Suprapubic skin (tissue), 4 donors: Measurements from ENCODE around the gene PDZRN3. TPM values are rescaled to one million over a fixed set of nuclear protein-coding genes. Genes with fewer than 3 reads are reported as not detected.

ENCODE experiments used
- DNase-seq, 2 donors: peaks; one replicate each; pipeline ENCODE4 v3.0.0-alpha.2; 2019; ENCODE audit warnings: low spot score in 2 of 2
- H3K27ac ChIP-seq: fragments of 200-600 bp; sonication (generic); one replicate; pipeline ENCODE4 v1.5.1; 2019
- H3K27me3 ChIP-seq: fragments of 200-600 bp; sonication (generic); one replicate; pipeline ENCODE4 v1.5.1; 2019
- H3K36me3 ChIP-seq: fragments of 200-600 bp; sonication (generic); one replicate; pipeline ENCODE4 v1.5.1; 2019
- H3K4me1 ChIP-seq: fragments of 200-600 bp; sonication (generic); one replicate; pipeline ENCODE4 v1.5.1; 2019
- H3K4me3 ChIP-seq: fragments of 200-600 bp; sonication (generic); one replicate; pipeline ENCODE4 v1.5.1; 2019; ENCODE audit warnings: mild to moderate bottlenecking
- H3K9me3 ChIP-seq: fragments of 200-600 bp; sonication (generic); one replicate; pipeline ENCODE4 v1.5.1; 2019
- CTCF ChIP-seq, 2 donors: fragments of 200-600 bp in 1 of 2; fragments of 450-650 bp in 1 of 2; sonication (generic) in 1 of 2; IDR thresholded peaks; one replicate each; pipeline ENCODE4 v1.5.1; 2016 to 2019; ENCODE audit warnings: antibody characterized with exemption in 2 of 2, mild to moderate bottlenecking in 1 of 2, moderate library complexity in 1 of 2
- EP300 ChIP-seq: sonication (generic); formaldehyde crosslinking; IDR thresholded peaks from one replicate; pipeline ENCODE4 v1.6.1; 2017; ENCODE audit warnings: antibody characterized with exemption
- POLR2A ChIP-seq, 2 donors: fragments of 450-650 bp; IDR thresholded peaks; one replicate each; pipeline ENCODE4 v1.6.1; 2017; ENCODE audit warnings: antibody characterized with exemption in 2 of 2, mild to moderate bottlenecking in 2 of 2, moderate library complexity in 2 of 2
- POLR2AphosphoS5 ChIP-seq, 3 donors: sonication (generic); formaldehyde crosslinking; IDR thresholded peaks; one replicate each; pipeline ENCODE4 v1.6.1; 2017; ENCODE audit warnings: antibody characterized with exemption in 3 of 3
- WGBS: methylation state at CpG from one replicate; pipeline ENCODE4 v1.1.5; 2018; 5-methylcytosine and 5-hydroxymethylcytosine counted together
- total RNA-seq, 4 donors: library from RNA; depleted of rRNA; stranded (reverse); fragments of >200 nt; gene quantifications; one replicate each; pipeline ENCODE4 v1.1.0, GENCODE V29; 2016

PDZRN3 gene
- total RNA-seq, 4 donors from 2014 or later: 9.2 to 33.3 (median 13.7) TPM

GRCh38 chr3:73448761-73449301 is 175.9 kb downstream of the PDZRN3 start:
- Histone ChIP-seq H3K4me1 (peaks cover 16% of the 10 kb centered on the region), H3K27me3 (no peaks in the 10 kb centered on the region), H3K9me3 (no peaks in the 10 kb centered on the region), H3K27ac (no peak overlapping the region), H3K4me3 (no peak overlapping the region), H3K36me3 (no peaks in the 10 kb centered on the region)
- no peak for TF ChIP-seq EP300
- no peak for TF ChIP-seq POLR2AphosphoS5 (IDR thresholded peaks at IDR 0.05)
- no peak for TF ChIP-seq POLR2A (IDR thresholded peaks at IDR 0.05)
- TF ChIP-seq CTCF (IDR thresholded peaks at IDR 0.05): no peak
- DNase-seq: no peak
- WGBS: 72% methylated on average over 4 of the region's 4 CpGs

- Histone ChIP-seq H3K27ac (no peak overlapping the region), H3K4me1 (peaks cover 16% of the 10 kb centered on the region), H3K36me3 (no peaks in the 10 kb centered on the region), H3K27me3 (no peaks in the 10 kb centered on the region), H3K4me3 (no peak overlapping the region), H3K9me3 (no peaks in the 10 kb centered on the region)
- no peak for DNase-seq
- WGBS: 83% methylated on average over 2 of the region's 2 CpGs
- TF ChIP-seq CTCF (IDR thresholded peaks at IDR 0.05): no peak
Observed at GRCh38 chr3:73448041-73448440, 176.7 kb downstream of the PDZRN3 start.

- TF ChIP-seq EP300 (no peak), POLR2A (IDR thresholded peaks at IDR 0.05) (no peak), POLR2AphosphoS5 (IDR thresholded peaks at IDR 0.05) (no peak), CTCF (IDR thresholded peaks at IDR 0.05) (no peak)
- WGBS: 50% methylated on average over 6 of the region's 6 CpGs
- Histone ChIP-seq H3K4me3 (no peak overlapping the region), H3K36me3 (no peaks in the 10 kb centered on the region), H3K4me1 (peaks cover 16% of the 10 kb centered on the region), H3K27ac (no peak overlapping the region), H3K9me3 (no peaks in the 10 kb centered on the region), H3K27me3 (no peaks in the 10 kb centered on the region)
- no peak for DNase-seq
Observed at GRCh38 chr3:73447111-73447510, 177.6 kb downstream of the PDZRN3 start.

- H3K27ac ChIP-seq: no peak overlapping the region
- TF ChIP-seq POLR2AphosphoS5 (IDR thresholded peaks at IDR 0.05) (no peak), POLR2A (IDR thresholded peaks at IDR 0.05) (no peak), CTCF (IDR thresholded peaks at IDR 0.05) (no peak), EP300 (no peak)
- 92% methylated on average over 10 of the region's 10 CpGs for WGBS
Observed at GRCh38 chr3:73446467-73447110, 178.2 kb downstream of the PDZRN3 start.

GRCh38 chr3:73442886-73443285 is 181.9 kb downstream of the PDZRN3 start:
- Histone ChIP-seq H3K4me1 (no peaks in the 10 kb centered on the region), H3K36me3 (no peaks in the 10 kb centered on the region), H3K9me3 (no peaks in the 10 kb centered on the region), H3K27me3 (no peaks in the 10 kb centered on the region), H3K27ac (no peak overlapping the region), H3K4me3 (no peak overlapping the region)
- TF ChIP-seq EP300: no peak
- no peak for TF ChIP-seq POLR2AphosphoS5 (IDR thresholded peaks at IDR 0.05)
- no peak for TF ChIP-seq POLR2A (IDR thresholded peaks at IDR 0.05)
- no peak for TF ChIP-seq CTCF (IDR thresholded peaks at IDR 0.05)
- 77% methylated on average over 7 of the region's 7 CpGs for WGBS
- DNase-seq: no peak

More at GRCh38 chr3:73446467-73447110, 178.2 kb downstream of the PDZRN3 start:
- no peaks in the 10 kb centered on the region for H3K9me3 ChIP-seq
- H3K27me3 ChIP-seq: no peaks in the 10 kb centered on the region
- H3K4me1 ChIP-seq: peaks cover 12% of the 10 kb centered on the region
- no peaks in the 10 kb centered on the region for H3K36me3 ChIP-seq
- no peak overlapping the region for H3K4me3 ChIP-seq
- no peak for DNase-seq
